B cell (primary cell): Measurements from ENCODE around the gene KRTAP20-1.

Experiments
- CTCF ChIP-seq: fragments of 200-600 bp; IDR thresholded peaks from one replicate; pipeline ENCODE4 v1.8.0; 2022; ENCODE audit warnings: antibody characterized with exemption, mild to moderate bottlenecking
- EZH2 ChIP-seq: IDR thresholded peaks from 2 replicates; pipeline ENCODE4 v1.6.1; 2012; ENCODE audit warnings: borderline replicate concordance, low read depth, mild to moderate bottlenecking, moderate library complexity, low read length; ENCODE audit not compliant: insufficient read depth, poor library complexity, severe bottlenecking

- TF ChIP-seq CTCF, result no peak
- TF ChIP-seq EZH2, result no peak
These were observed 26.3 kb downstream of the KRTAP20-1 start, which contains the start of gene KRTAP20-3 for GRCh38 chr21:30642564-30642963.
